ENCODE data around the gene SP110. TPM values are rescaled to one million over a fixed set of nuclear protein-coding genes. Genes with fewer than 3 reads are reported as not detected.
A peak's percentile ranks its signal among the peaks of the same experiment; 100 is the strongest.
"Not testable (repeated sequence)": the region's sequence is repeated elsewhere in the genome, so short reads cannot be mapped to it uniquely, and the experiment has no call there.

Gene SP110
- total and polyA plus RNA-seq, 8 donors = 22.9 to 48.4 (median 39.3) TPM

DNA sequence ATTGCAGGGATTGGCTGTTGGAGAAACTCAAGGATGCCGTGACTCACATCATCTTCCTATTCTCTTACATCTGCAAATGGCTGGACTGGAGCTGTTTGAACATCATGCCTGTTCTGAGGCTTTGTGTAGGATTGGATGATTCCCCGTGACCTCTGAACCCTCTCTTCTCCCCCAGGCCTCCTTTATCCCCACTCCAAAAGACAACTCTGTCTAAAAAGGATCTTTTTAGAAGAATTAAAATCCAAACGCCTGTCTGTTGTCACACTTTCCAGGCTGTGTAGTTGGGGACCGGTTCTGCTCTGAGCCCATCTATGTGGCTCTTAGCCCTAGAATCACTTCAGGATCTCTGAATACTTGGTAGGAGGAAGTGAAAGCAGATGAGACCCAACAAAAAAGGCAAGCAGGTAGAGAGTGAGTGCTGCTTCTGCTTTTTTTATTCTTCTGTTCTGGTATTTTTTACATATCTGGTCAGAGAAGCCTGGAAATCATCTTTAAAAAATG, 6.3 kb upstream of the SP110 start:
- TF ChIP-seq, protein P1, sequence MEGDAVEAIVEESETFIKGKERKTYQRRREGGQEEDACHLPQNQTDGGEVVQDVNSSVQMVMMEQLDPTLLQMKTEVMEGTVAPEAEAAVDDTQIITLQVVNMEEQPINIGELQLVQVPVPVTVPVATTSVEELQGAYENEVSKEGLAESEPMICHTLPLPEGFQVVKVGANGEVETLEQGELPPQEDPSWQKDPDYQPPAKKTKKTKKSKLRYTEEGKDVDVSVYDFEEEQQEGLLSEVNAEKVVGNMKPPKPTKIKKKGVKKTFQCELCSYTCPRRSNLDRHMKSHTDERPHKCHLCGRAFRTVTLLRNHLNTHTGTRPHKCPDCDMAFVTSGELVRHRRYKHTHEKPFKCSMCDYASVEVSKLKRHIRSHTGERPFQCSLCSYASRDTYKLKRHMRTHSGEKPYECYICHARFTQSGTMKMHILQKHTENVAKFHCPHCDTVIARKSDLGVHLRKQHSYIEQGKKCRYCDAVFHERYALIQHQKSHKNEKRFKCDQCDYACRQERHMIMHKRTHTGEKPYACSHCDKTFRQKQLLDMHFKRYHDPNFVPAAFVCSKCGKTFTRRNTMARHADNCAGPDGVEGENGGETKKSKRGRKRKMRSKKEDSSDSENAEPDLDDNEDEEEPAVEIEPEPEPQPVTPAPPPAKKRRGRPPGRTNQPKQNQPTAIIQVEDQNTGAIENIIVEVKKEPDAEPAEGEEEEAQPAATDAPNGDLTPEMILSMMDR (IDR thresholded peaks at IDR 0.05) = no peak
- Histone ChIP-seq H3K27ac (peak overlapping the region in 1 of 2 donors; percentile 51), H3K27me3 (no peaks in the 10 kb centered on the region), H3K4me3 (peak overlapping the region in 1 of 2 donors; percentile 26), H3K36me3 (no peaks in the 10 kb centered on the region), H3K9me3 (peaks cover 0 to 8% of the 10 kb centered on the region in 2 donors), H3K4me1 (peaks cover 0 to 37% of the 10 kb centered on the region in 2 donors)
- no peak for DNase-seq
- ATAC-seq = peak; percentile 56
- intact Hi-C loops (cut with DNase I) = no loop called here

DNA sequence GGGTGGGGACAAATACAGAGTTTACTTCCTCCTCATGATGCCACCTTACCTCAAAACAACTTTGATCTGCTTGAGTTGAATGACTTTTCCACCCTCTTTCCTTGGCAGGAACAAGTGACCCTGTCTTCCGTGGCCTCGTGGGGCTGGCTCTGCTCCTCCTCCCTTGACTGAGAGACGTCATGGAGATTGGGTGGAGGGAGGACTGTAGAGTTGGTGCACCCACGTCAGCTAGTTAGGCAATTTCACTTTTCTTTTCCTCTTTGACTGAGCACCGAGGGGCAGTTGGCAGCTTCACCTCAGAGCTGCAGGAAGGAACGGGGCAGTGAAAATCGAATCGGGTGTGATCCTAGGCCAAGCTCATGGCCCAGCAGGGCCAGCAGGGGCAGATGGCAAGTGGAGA, 5.7 kb upstream of the SP110 start, which contains the start of gene SP140:
Gene SP140 (plus strand): TSS at position 251 of the 400 bp plus-strand sequence. CDS start 109 bp downstream, at position 360.
- TF ChIP-seq, protein P1 (IDR thresholded peaks at IDR 0.05) = no peak
- H3K4me3 ChIP-seq = peak within 1 kb of the TSS in 1 of 2 donors; percentile 26
- peaks cover 0 to 41% of the 10 kb centered on the region in 2 donors for H3K4me1 ChIP-seq
- ATAC-seq = peak; percentile 91
- peak within 1 kb of the TSS; percentile 19 to 51 for H3K27ac ChIP-seq
- peaks cover 0 to 2% of the 10 kb centered on the region in 2 donors for H3K9me3 ChIP-seq
- no peaks in the 10 kb centered on the region for H3K36me3 ChIP-seq
- intact Hi-C loops (cut with DNase I) = no loop called here
- H3K27me3 ChIP-seq = no peaks in the 10 kb centered on the region
- DNase-seq = peak in 3 of 4 donors; percentile 2 to 83 (median 75)

DNA sequence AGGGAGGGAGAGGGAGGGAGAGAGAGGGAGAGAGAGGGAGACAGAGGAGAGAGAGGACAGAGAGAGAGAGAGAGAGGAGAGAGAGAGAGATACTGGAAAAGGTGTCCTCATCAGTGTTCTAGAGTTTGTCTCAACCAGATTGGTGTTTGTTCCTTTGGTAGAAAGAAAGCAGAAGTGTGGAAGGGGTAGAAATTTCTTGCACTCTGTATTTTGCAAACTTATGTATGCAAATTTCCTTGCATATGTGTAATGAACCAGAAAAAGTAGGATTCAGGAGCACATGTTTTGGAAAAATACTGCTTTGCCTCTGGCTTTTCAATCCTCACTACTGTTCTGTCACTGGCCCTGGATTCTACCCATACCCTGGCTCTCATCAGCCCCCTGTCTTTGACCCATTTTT, 4.7 kb upstream of the SP110 start:
- TF ChIP-seq, protein P1 (IDR thresholded peaks at IDR 0.05) = no peak
- H3K4me3 ChIP-seq = no peak overlapping the region
- intact Hi-C loops (cut with DNase I) = no loop called here
- no peak for ATAC-seq
- no peak for DNase-seq
- H3K36me3 ChIP-seq = no peaks in the 10 kb centered on the region
- H3K27ac ChIP-seq = peak overlapping the region in 1 of 2 donors; percentile 51
- H3K4me1 ChIP-seq = peaks cover 0 to 38% of the 10 kb centered on the region in 2 donors
- no peaks in the 10 kb centered on the region for H3K27me3 ChIP-seq
- H3K9me3 ChIP-seq = no peaks in the 10 kb centered on the region

DNA sequence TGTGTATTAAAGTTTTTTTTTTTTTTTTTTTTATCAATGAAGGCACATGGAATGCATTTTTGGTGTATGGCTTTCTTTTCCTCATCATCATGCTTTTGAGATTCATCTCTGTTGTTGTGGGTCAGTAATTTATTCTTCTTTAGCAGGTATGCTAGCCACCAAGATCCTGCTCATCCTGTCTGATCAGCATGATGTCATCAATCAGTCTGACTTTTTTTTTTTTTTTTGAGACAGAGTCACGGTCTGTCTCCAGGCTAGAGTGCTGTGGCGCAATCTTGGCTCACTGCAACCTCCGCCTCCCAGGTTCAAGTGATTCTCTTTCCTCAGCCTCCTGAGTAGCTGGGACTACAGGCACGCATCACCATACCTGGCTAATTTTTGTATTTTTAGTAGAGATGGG, 3.0 kb upstream of the SP110 start:
- intact Hi-C loops (cut with DNase I); DNase-seq: not testable (repeated sequence)

GRCh38 chr2:230221493-230221892, 1.7 kb upstream of the SP110 start:
- Histone ChIP-seq H3K27me3 (no peaks in the 10 kb centered on the region), H3K9me3 (no peaks in the 10 kb centered on the region), H3K27ac (no peak overlapping the region), H3K4me3 (no peak overlapping the region), H3K4me1 (peaks cover 0 to 61% of the 10 kb centered on the region in 2 donors), H3K36me3 (peaks cover 0 to 4% of the 10 kb centered on the region in 2 donors)
- TF ChIP-seq, protein P1 (IDR thresholded peaks at IDR 0.05) = no peak
- intact Hi-C loops (cut with DNase I) = no loop called here
- no peak for DNase-seq
- no peak for ATAC-seq

More for the DNA sequence above, 3.0 kb upstream of the SP110 start:
- not testable (repeated sequence) for H3K4me3 ChIP-seq, H3K27me3 ChIP-seq, H3K9me3 ChIP-seq, H3K27ac ChIP-seq, ATAC-seq, H3K36me3 ChIP-seq
- H3K4me1 ChIP-seq = peaks cover 0 to 53% of the 10 kb centered on the region in 2 donors
